H54 (cell line): ENCODE results near the gene SLC6A20.
A peak's percentile ranks its signal among the peaks of the same experiment; 100 is the strongest.
"Not testable (repeated sequence)": the region's sequence is repeated elsewhere in the genome, so short reads cannot be mapped to it uniquely, and the experiment has no call there.

Experiments used
- DNase-seq: peaks from one replicate; pipeline ENCODE4 v3.0.0; 2011; ENCODE audit warnings: low spot score, mixed read lengths; ENCODE audit not compliant: insufficient read length
- FAIRE-seq: peaks from 3 replicates; lab custom pipeline; 2011; peaks lifted over from hg19 to GRCh38; lab: Jason Lieb, UNC
- POLR2A ChIP-seq: IDR thresholded peaks from 2 replicates; pipeline ENCODE4 v1.6.1; 2011; ENCODE audit warnings: low read depth, mild to moderate bottlenecking, low read length

SLC6A20 gene

GRCh38 chr3:45763303-45763675, 33.0 kb downstream of the SLC6A20 start:
- no peak for TF ChIP-seq POLR2A
- FAIRE-seq (no peak), DNase-seq (no peak)

- no peak for TF ChIP-seq POLR2A
- FAIRE-seq (no peak), DNase-seq (no peak)
These were observed 33.6 kb downstream of the SLC6A20 start for GRCh38 chr3:45762647-45763302.

DNA sequence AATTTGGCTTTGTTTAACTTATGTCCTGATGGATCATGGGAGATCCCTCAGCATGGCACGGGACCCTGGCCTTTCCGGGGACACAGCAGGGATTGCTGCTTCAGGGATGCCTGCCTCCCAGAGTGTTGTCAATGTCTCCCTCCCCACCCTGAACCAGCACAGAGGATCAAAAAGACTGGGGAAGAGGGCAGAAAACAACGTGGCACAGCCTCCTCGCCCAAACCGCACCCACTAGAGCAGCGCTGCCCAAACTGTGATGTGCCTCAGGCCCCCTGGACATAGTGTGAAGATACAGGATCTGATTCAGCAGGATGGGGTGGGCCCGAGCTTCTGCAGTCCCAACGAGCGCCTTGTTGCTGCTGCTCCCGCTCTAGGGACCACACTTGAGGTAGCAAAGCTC, 34.5 kb downstream of the SLC6A20 start:
- FAIRE-seq, result no peak
- no peak for DNase-seq
- TF ChIP-seq POLR2A, result no peak

DNA sequence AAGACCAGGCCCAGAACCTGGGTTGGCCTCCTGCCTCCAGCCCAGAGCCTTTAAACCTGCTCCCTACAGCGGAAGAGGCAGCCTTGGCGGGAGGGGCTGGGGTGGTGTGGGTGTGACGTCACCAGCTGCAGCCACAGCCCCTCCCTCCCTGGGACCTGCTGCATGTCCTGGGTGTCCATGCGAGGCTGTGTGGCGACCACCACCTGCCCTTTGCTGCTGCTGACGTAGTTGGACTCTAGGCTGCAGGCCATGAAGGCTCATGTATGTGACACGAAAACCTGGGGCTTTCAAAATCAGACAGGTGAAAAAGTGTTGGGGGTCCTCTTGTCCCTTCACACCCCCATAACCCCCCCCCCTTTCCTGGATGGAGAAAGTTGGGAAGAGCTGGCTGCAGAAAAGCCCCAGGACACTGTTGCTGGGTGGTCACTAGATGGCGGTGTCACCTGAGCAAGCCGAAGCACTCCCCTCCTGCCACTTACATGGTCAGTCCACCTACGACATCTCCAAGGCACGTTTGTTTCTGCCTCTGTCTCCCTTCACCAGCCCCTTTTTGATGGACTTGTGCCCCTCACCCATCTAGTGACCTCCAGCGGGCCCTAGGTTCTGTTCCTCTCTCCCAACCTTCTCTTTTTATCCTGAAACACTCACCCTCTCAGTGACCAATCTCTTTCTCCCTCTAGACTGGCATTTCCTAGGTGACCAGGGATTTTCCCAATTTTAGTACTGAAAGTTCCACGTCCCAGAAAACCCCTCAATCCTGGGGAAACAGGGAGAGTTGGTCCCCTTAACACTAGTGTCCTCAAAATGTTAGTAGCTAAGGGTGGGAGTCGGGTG, 35.2 kb downstream of the SLC6A20 start:
- FAIRE-seq, result no peak
- no peak for TF ChIP-seq POLR2A
- peak; percentile 74 for DNase-seq

GRCh38 chr3:45759851-45760250, 36.5 kb downstream of the SLC6A20 start:
- no peak for DNase-seq
- FAIRE-seq, result no peak
- no peak for TF ChIP-seq POLR2A

DNA sequence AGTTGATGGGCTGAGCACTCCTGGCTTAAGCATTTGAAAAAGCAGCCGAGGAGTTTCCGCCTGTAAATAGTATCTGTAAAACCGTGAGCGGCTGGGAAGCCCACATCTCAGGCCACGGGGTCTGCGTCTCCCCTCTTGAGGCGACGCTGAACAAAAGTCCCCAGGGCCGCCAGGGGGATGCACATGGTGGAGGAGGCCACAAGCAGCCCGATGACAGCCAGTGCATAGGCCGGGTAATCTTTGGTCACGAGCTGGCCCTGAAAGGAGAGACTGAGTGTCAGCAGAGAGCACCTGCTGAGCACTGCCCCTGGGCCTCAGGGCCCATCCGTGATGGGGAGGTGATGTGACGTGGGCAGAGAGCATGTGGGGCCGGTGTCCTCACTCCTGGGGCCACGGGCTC, 37.5 kb downstream of the SLC6A20 start:
- FAIRE-seq, result no peak
- no peak for TF ChIP-seq POLR2A
- DNase-seq, result no peak

GRCh38 chr3:45757141-45757540, 39.2 kb downstream of the SLC6A20 start:
- DNase-seq, FAIRE-seq: not testable (repeated sequence)

GRCh38 chr3:45756055-45756454, 40.3 kb downstream of the SLC6A20 start:
- FAIRE-seq, result no peak
- TF ChIP-seq POLR2A, result no peak

DNA sequence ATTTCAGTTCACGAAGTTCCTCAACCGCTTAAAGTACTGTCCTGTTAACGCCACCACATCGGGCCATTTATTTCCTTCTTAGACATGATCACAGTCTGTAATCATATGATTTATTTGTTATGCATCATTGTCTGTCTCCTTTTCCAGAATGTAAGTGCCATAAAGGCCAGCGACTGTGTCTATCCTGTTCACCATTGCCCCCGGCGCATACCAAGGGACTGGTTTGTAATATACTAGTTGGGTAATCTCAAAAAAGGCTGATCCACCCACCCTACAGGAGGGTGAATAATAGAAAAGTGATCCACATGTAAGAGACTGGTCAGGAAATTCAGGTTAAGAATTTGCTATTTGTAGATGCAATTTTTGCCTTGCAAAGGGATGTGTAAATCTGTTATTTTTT, 41.9 kb downstream of the SLC6A20 start:
- no peak for TF ChIP-seq POLR2A
- FAIRE-seq (no peak), DNase-seq (no peak)

More at GRCh38 chr3:45756055-45756454, 40.3 kb downstream of the SLC6A20 start:
- DNase-seq, result no peak

DNA sequence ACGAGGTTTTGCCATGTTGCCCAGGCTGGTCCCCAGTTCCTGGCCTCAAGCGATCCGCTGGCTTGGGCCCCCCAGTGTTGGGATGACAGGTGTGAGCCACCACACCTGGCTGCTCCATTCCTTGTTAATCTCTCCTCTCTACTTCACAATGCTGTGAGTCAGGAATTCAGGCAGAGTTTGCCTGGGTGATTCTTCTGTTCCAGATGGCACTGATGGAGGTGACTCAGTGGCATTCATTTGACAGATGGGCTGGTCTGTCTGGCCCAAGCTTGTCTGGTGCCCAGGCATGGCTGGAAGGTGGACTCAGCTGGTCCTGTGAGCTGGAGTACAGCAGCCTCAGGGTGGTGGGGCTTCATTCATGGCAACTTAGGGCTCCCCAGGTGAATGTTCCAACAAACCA, 43.2 kb downstream of the SLC6A20 start:
- no peak for FAIRE-seq
- TF ChIP-seq POLR2A, result no peak
- DNase-seq, result no peak

- TF ChIP-seq POLR2A, result no peak
- no peak for DNase-seq
- FAIRE-seq, result no peak
These were observed 44.6 kb downstream of the SLC6A20 start for GRCh38 chr3:45751537-45752242.

DNA sequence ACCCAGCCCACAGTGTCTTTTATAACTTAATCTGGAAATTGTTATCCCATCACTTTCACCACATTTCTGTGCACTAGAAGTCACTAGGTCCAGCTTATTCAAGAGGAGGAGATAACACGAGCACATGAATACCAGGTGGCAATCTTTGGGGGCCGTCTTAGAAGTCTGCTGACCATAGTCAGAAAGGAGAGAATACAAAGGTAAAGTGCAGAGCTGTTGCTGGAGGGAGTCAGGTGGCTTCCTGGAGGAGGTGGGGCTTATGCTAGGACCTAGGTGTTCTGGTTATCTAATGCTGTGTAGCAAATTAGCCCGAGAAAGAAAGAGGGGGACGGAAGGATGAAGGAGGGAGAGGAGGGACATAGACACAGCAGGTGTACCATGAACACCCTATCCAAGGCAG, 46.5 kb downstream of the SLC6A20 start:
- DNase-seq (no peak), FAIRE-seq (no peak)
- TF ChIP-seq POLR2A, result no peak

GRCh38 chr3:45749036-45749600, 47.2 kb downstream of the SLC6A20 start:
- FAIRE-seq, result not testable (repeated sequence)

GRCh38 chr3:45748068-45748467, 48.3 kb downstream of the SLC6A20 start:
- FAIRE-seq, result no peak
- no peak for TF ChIP-seq POLR2A
- no peak for DNase-seq

More at GRCh38 chr3:45749036-45749600, 47.2 kb downstream of the SLC6A20 start:
- DNase-seq, result not testable (repeated sequence)
